Measurements from ENCODE around the gene PNLIPRP2.

The PNLIPRP2 gene

DNA sequence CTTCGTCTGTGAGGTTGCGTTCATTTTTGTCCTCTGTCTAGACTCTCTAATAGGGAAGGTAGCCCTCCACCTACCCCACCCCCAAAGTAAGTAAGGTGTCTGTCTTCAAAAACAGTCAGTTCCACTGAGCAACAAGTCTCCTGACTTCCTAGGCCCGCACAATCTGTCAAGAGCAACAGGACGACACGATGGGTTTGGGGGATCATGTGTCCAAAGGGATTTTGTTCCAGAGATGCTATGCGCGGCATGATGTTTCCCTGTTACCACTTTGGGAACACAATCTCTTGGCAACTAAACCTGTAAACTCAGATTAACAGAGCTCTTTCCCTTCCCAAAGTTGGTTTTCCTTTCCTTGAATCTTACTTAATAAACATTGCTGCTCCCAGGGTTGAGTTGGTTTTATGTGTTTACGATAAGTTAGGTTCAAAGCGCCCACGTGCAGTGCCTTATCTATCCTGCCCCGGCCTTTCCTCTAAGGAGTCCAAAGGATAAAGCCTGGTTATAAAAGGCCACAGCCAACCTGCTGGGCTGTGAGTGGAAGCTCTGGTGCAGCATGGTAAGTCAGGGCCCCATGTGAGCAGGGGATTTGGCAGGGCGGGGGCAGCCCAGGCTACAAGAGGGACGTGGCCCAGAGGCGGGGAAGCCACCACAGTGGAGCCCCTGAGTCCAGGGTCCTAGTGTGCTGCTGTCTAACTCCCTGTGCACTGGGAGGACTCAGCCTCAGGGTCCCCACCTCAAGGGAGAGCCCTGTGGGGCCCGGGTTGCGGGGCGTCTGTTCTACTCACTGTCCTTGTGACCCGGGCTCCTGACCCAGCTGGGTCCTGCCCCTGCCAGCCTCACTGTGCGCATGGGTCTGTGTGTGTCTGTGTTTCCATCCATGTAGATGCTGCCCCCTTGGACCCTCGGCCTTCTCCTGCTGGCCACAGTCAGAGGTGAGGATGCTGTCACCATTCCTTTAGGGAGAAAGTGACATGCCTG, at the start of gene PNLIPRP2:
Gene PNLIPRP2, plus strand, starts transcription at position 531 of the 978 bp plus-strand sequence.
- DNase-seq (ENCODE audit: low read depth, low spot score), result no peak

DNA sequence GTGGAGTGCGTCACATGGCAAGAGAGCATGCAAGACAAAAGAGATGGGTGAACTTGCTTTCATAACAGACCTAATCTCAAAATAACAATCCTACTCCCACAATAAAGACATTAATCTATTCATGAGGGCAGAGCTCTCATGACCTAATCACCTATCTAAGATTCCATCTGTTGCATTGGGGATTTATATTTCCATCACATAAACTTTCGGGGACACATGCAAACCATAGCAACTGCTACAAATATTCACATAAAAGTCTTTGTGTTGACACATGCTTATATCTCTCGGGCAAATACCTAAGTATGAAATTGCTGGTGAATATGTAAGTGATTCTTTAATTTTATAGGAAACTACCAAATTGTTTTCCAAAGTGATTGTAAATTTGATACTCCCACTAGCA, 46.0 kb upstream of the PNLIPRP2 start:
- DNase-seq (ENCODE audit: low read depth, low spot score), result no peak

DNA sequence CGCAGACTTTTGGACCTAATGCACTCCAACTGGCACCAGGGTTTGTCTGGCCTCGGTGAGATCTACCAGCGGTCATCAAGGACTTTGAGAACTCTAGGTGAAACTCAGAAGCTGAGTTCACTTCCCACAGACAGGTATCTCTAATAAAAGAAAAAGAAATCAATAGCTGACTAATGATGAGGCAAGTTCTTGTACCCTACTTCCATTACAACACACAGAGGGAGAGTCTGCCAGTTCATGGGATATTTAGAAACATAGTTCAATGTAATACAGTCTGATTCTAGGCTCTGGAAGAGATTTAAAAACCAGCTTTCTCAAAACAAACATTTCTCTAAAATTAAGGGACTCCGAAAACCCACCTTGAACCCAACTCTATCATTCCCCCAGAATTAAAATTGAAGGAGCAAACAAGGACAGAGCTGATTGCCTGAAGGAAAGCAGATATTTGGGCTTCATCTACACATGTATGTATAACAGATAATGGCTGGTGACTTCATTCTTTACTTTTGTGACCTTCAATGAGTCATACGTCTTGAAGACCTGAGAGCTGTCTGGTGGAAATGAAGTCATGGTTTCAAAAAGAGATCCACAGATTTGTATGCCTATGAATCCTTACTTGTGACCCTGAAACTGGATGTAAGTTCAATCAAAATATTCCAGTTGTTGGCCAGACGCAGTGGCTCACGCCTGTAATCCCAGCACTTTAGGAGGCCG, 32.7 kb upstream of the PNLIPRP2 start:
- no peak for DNase-seq (ENCODE audit: low read depth, low spot score)

DNA sequence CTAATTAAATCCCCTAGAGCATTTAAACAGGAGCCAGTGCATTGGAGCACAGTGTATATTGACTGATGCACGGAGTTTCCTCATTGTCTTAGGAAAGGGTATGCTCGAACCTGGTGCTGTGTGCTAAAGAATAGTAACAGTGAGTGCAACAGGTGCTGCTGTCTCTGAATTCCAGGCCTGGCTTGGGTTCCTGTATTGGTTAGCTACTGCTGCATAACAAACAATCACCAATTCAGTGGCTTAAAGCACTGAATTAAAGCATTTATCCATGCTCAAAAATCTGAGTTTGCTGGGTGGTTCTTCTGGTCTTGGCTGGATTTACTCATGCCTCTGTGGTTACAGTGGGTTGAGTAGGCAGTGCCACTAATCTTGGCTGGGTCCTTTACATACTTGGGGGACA, 31.8 kb upstream of the PNLIPRP2 start:
- DNase-seq (ENCODE audit: low read depth, low spot score), result no peak

DNA sequence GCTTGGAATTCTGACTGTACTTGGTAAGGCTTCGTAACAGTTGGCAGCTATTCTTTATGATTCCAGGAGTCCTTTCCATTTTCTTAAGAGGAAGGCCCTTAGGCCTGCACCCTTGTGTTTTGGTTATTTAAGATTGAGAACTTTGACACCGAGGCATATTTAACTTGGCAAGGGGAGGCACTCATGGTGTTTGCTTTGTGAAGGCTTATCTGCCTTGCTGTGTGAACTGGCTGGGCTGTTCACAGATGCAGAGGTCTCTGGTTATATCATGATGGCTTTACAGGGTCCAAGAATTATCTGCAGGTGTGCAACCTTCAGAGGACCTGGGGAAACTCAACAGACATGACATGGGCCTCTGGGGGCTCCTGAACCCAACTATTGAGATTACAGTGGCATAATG, 30.8 kb upstream of the PNLIPRP2 start:
- no peak for DNase-seq (ENCODE audit: low read depth, low spot score)

DNA sequence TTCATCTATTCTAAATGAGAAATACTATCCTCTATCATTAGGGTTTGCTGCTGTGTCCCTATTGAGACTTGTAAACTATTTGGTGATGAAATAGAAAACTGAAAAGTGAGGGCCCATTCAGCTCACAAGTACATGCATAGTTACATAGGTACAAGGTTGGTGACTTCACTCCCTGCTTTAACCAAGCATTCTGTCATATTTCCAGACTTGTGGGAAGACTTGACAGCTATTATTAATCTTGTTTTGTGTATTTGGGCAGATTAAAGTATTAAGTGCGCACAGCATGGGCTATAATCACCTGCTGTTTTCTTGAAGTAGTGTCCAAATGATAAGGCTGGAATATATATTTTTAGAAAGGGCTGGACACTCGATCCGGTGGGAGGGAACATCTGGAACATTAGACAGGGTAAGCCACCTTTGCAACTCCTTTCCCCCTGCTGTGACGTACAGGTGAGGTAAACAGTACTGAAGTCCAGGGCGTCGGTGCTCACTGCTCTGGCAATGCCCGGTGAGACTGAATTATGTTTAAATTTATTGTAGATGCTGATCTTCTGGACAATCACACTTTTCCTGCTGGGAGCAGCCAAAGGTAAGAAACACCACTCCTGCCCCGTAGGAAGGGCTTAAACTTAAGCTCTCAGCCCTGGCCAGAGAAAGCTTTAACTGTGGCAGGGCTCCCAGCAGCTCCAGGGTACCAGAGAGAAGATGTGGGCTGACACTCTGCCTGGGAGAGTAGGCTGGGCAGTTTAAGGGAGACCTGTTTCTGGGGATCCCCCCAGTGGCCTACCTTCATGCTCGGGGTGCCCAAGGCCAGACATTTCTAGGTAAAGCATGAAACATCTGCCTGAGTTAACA, 29.9 kb upstream of the PNLIPRP2 start, which contains the start of gene PNLIPRP1:
Gene PNLIPRP1, plus strand, starts transcription at position 370 of the 855 bp plus-strand sequence. Its CDS starts 171 bp downstream, at position 541.
- DNase-seq (ENCODE audit: low read depth, low spot score), result no peak

DNA sequence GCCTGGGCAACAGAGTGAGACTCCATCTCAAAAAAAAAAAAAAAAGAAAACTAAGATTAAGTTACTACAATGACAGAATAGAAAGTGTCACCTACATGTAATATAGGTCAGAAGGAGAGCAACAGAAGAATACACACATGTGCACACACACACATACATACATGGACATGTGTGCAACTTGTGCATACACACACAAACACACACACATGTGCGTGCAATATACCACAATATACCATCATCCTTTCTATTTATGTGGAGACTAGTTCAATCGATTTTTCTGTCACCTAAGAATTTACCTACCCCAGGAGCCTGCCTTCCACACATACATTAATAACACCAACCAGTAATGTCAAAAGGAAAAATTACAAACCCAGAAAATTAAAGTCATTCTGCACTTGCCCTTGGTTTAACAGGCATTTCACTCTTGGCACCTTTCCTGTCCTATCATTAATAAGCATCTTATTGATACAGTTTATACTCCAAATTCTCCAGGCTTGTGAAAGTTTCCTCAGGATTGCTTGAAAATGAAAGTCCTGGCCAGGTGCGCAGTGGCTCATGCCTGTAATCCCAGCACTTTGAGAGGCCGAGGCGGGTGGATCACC, 27.5 kb upstream of the PNLIPRP2 start:
- DNase-seq (ENCODE audit: low read depth, low spot score), result no peak

DNA sequence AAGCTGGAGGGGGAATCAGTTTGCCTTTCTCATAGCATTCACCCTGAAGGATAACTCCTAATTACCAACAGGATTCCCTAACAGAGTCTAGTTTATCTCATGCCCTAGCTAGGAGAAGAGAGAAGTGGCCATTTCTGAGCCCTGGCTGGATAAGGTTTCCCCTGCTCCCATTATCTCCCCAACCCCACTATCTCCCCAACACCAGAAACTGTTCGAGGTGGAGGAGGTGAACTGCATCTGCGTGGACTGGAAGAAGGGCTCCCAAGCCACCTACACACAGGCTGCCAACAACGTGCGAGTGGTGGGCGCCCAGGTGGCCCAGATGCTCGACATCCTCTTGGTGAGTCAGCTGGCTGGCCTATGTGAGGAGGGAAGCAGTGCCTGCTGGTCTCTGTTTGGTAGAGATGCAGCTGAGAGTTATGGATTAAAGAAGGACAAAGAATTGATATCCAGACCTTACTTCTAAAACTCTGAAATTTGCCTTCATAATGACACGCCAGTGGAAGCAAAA, 26.2 kb upstream of the PNLIPRP2 start:
- no peak for DNase-seq (ENCODE audit: low read depth, low spot score)

DNA sequence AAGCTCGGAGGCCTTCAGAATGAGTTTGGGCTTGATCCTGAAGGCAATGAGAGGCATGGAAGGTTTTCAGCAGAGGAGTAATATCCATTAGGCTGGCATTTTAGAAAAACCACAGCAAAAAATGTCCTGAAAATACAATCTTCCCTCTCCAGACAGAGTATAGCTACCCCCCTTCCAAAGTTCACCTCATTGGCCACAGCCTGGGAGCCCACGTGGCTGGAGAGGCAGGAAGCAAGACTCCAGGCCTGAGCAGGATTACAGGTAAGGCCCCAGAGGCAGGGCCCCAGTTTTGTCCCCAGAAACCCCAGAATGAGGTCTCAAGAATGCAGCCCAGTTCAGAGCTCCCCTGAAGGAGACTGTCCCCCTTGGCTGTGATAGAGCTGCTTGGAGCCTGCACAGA, 24.7 kb upstream of the PNLIPRP2 start:
- DNase-seq (ENCODE audit: low read depth, low spot score), result no peak

DNA sequence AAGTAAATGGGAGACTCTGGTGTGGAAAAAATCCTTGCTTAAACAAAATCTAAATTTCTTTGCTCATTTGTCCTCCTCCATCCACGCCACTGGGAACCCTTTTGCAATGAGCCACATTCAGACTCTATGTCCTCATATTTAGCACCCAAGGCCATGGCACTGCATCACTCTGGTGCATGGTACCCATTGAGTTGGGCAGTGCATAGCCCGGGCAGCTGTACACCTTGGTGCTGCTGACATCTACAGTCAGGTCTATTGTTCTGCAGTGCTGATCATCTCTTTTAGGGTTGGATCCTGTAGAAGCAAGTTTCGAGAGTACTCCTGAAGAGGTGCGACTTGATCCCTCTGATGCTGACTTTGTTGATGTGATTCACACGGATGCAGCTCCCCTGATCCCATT, 23.2 kb upstream of the PNLIPRP2 start:
- DNase-seq (ENCODE audit: low read depth, low spot score), result no peak

DNA sequence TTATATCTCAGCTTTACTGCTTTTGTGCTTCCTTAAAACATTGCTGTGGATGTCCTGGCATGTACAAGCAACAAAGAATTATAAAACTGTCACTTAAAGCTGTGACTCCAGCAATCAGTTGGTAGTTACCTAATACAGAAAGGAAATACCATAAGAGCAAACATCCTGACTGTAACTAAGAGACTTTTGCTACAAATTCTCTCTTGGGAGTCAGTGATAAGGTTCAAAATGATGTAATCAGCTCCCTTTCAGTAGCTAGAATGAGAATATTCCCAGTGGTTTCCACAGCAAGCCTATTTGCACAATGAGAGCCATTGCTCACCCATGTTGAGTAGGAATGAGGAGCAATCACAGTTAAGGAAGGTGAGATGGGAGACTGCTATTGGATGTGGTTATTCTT, 22.4 kb upstream of the PNLIPRP2 start:
- DNase-seq (ENCODE audit: low read depth, low spot score), result no peak

DNA sequence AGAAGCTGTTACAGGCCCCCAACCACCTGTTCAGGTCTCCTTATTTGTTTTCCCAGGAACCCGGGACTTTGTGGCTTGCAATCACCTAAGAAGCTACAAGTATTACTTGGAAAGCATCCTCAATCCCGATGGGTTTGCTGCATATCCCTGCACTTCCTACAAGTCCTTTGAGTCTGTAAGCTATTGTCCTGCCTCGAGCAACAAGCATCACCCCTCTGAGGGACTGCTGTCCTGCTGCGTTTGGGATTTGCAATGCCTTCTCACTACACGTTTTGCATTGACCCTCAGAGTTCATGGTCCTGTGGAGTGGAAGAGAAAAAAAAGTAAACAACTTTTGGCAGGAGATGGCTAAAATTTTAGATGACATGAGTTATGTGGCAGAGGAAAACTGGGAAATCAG, 20.8 kb upstream of the PNLIPRP2 start:
- no peak for DNase-seq (ENCODE audit: low read depth, low spot score)

DNA sequence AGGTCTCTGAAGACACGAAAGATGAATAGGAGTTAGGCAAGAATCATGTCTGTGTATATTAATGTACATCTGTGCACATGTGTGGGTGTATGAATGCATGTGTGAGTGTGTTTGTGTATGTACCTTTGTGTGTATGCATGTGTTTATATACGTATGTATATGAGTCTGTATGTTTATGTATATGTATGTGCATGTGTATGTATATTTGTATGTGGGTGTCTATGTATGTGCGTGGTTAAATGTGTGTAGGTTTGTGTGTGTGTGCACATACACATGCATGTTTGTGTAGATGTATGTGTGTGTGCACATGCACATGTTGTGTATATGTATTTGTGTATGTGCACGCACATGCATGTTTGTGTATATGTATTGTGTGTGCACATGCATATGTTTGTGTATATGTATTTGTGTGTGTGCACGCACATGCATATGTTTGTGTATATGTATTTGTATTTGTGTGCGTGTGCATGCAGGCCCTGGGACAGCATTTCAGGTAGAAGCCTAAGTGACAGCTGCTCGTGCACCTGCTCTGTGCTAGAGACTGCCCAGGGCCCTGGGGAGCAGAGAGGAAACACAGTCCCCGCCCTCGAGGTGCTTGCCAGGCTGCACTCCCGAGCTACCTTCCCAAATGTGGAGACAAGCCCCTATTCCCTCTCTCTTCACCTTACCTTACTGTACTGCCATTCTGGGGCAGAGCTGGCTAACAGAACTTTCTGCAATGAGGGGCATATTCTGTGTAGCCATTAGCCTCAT, 17.9 kb upstream of the PNLIPRP2 start:
- no peak for DNase-seq (ENCODE audit: low read depth, low spot score)

DNA sequence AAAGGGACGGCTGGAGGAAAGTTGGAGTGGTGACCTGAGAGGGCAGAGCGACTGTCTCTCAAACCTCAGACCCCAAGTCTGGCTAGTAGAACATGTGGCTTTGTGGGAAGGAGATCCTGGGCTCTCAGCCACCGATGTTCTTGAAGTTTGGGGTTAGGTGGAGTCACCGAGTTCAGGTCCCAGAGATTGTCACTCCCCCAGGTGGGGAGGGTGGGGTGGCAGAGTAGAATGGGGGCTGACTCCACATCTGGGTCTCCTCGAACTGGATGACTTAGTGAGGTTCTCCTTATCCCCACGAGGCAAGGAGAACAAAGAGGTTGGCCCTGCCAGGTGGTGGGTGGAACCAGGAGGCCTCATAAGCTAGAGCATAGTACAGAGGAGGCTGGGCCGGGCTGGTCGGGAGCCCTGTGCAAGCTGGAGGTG, 14.7 kb upstream of the PNLIPRP2 start:
- DNase-seq (ENCODE audit: low read depth, low spot score), result no peak

DNA sequence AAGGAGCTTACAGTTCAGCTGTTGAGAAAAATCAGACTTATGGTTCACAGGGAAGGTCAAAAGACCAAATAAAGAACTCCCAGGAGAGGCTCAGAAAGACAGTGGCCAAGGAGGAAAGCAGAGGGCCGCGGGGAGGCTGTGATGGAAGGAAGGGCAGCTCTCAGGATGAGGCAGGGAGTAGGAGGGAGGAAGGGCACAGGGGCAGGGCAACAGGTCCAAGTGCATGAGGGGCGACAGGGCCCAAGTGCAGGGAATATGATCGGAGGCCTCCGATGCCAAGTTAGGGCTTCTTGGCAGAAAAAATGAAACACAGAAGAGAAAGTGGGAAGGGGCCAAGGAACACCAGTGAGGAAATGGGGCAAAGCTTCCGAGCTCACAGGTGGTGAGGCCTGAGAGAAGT, 13.4 kb upstream of the PNLIPRP2 start:
- no peak for DNase-seq (ENCODE audit: low read depth, low spot score)

DNA sequence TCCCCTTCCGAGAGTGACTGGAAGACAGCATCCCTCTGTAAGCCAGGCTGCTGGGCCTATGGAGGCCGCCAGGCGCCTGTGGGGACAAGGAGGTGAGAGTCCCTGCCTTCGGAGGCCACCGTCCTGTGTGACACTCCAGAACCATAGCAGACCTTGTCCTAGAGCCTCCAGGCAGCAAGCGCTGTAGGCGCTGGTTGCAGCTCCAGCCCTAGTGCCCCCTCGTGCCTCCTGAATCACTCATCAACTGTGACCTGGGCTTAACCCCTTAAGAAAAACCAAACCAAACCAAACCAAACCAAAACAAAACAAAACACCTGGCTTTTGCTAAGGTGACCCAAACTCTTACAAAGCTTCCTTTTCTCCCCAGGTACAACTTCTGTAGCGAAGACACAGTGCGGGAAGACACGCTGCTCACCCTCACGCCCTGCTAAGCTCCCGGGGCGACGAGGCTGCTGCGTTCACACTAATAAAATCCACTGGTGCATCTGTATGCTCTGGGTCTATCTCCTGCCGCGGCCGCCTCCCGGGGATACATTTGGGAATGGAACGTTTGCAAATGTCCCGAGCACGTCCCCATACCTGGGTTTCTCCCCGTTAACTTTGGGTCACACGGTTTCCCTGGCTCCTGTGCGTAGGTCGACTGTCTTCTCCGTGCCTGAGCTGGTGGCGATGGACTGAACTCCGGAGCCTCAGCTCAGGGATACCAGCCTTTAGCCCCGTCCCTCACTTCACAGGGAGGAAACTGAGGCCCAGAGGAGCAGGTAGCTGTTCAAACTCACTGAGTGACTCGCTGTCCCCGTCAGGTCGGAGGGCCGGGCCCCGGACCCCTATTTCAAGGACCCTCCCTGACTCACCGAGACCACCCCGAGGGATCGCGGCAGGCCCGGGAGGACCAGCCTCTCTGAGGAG, 11.8 kb upstream of the PNLIPRP2 start:
- no peak for DNase-seq (ENCODE audit: low read depth, low spot score)

DNA sequence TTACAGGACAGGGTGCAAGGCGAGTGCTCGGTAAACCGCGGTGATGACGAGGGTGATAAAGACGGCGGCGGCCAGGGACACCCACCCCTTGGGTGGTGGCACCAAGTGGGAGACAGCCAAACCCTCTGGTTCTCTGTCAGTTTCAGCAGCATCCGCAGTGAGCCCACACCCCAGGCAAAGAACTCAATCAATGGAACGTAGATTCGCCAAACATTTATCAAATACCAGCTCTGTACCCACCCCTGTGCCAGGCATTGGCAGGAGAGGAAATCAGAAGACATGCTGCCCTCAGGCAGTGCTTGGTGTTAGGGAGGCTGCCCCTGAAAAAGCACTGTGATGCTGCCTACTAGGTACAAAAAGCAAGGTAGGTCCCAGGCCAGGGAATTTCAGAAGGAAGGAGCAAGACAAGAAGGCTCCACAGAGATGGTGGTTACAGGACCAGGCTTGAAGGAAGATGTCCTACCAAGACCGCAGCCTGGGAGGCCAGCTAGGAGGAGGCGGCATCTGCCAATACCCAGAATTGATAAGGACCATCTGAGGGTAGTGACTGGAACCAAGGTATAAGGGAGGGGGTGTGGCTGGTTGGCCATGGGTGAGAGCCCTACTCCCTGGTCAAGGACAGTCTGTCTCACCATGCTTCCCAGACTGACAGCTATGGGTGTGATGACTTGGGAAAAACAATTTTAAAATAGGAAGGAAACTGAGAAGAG, 10.2 kb upstream of the PNLIPRP2 start:
- DNase-seq (ENCODE audit: low read depth, low spot score), result no peak

DNA sequence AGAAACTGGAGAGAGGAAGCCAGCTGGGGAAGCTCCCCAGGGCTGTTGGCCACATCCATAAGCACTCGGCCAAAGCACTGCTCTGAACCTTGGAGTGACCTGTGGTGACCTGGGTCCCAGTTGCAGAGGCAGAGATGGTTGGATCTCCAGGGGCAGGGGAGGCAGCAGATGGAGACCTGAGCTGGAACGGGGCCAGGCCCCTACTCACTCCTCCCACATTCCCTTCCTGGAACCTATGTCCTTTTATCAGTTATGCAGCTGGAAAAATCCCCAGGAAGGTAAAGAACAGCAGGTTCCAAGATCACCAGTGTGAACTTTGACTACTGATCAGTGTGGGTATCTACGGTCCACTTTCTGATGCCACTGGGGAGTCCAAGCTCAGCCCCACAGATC, 9.6 kb upstream of the PNLIPRP2 start:
- DNase-seq (ENCODE audit: low read depth, low spot score), result no peak
